Activated CD8-positive, alpha-beta T cell treated with anti-CD3 and anti-CD28 coated beads for 36 hours (primary cell): ENCODE measurements around the gene FCRL2. TPM values are rescaled to one million over a fixed set of nuclear protein-coding genes. Genes with fewer than 3 reads are reported as not detected.

Source experiments
- ATAC-seq: fragments of 200-7000 bp; cut with Tn5 transposase; one replicate; pipeline ENCODE4 v1.10.0; 2021; ENCODE audit warnings: mild to moderate bottlenecking, moderate library complexity
- CTCF ChIA-PET: fragments of 350-600 bp; sonication (Branson Sonifier 250); formaldehyde crosslinking; loops from one replicate; lab custom pipeline; 2021; ENCODE audit warnings: antibody characterized with exemption; lab: Charles Lee
- POLR2A ChIA-PET: fragments of 350-600 bp; sonication (Branson Sonifier 250); formaldehyde crosslinking; loops from one replicate; lab custom pipeline; 2021; ENCODE audit warnings: antibody characterized with exemption; lab: Charles Lee
- DNase-seq: peaks from one replicate; pipeline ENCODE4 v3.0.0-alpha.2; 2020
- H3K27ac Mint-ChIP-seq: one replicate; pipeline ENCODE4 v1.8.0; 2021; ENCODE audit warnings: mild to moderate bottlenecking, mixed read lengths
- H3K27me3 Mint-ChIP-seq: one replicate; pipeline ENCODE4 v1.8.0; 2021; ENCODE audit warnings: mixed read lengths
- H3K36me3 Mint-ChIP-seq: one replicate; pipeline ENCODE4 v1.8.0; 2021; ENCODE audit warnings: low read depth, mixed read lengths
- H3K4me1 Mint-ChIP-seq: one replicate; pipeline ENCODE4 v1.8.0; 2021; ENCODE audit warnings: low read depth, mixed read lengths
- H3K4me3 Mint-ChIP-seq: one replicate; pipeline ENCODE4 v1.8.0; 2021; ENCODE audit warnings: mild to moderate bottlenecking, moderate library complexity, mixed read lengths
- H3K9me3 Mint-ChIP-seq: one replicate; pipeline ENCODE4 v1.8.0; 2021; ENCODE audit warnings: mixed read lengths
- intact Hi-C: fragments of 100-400 bp; cut with micrococcal nuclease; formaldehyde crosslinking; loops from one replicate; pipeline ENCODE4 v1.10.0; 2022
- total RNA-seq, 2 experiments: library from RNA; stranded (reverse); gene quantifications; one replicate each; pipeline ENCODE4 v1.2.3, GENCODE V29; 2021
- TF ChIP-seq, protein P1 (sequence below): fragments of 200-600 bp; IDR thresholded peaks from one replicate; pipeline ENCODE4 v1.8.0; 2022; ENCODE audit warnings: antibody characterized with exemption, mild to moderate bottlenecking

Gene FCRL2
- total RNA-seq, 2 experiments from 2014 or later, result not detected

DNA sequence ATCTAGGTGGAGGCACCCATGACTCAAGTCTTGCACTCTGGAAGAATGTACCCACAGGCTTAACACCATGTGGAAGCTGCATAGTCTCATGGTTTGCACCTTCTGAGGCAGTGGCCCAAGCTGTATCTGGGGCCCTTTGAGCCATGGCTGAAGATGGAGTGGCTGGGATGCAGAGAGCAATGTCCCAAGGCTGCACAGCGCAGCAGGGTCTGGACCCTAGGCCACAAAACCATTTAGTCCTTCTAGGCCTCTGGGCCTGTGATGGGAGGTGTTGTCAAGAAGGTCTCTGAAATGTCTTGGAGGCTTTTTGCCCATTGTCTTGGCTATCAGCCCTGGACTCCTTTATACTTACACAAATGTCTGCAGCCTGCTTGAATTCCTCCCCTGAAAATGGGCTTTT, 54.9 kb downstream of the FCRL2 start:
- Mint-ChIP-seq H3K9me3 (peaks cover 7% of the 10 kb centered on the region), H3K4me1 (peaks cover 24% of the 10 kb centered on the region), H3K4me3 (no peak overlapping the region), H3K27ac (no peak overlapping the region), H3K36me3 (no peaks in the 10 kb centered on the region), H3K27me3 (no peaks in the 10 kb centered on the region)
- POLR2A ChIA-PET, result no interaction called here
- CTCF ChIA-PET, result no interaction called here
- intact Hi-C loops, result no loop called here
- TF ChIP-seq, protein P1, sequence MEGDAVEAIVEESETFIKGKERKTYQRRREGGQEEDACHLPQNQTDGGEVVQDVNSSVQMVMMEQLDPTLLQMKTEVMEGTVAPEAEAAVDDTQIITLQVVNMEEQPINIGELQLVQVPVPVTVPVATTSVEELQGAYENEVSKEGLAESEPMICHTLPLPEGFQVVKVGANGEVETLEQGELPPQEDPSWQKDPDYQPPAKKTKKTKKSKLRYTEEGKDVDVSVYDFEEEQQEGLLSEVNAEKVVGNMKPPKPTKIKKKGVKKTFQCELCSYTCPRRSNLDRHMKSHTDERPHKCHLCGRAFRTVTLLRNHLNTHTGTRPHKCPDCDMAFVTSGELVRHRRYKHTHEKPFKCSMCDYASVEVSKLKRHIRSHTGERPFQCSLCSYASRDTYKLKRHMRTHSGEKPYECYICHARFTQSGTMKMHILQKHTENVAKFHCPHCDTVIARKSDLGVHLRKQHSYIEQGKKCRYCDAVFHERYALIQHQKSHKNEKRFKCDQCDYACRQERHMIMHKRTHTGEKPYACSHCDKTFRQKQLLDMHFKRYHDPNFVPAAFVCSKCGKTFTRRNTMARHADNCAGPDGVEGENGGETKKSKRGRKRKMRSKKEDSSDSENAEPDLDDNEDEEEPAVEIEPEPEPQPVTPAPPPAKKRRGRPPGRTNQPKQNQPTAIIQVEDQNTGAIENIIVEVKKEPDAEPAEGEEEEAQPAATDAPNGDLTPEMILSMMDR, result no peak
- ATAC-seq (no peak), DNase-seq (no peak)

DNA sequence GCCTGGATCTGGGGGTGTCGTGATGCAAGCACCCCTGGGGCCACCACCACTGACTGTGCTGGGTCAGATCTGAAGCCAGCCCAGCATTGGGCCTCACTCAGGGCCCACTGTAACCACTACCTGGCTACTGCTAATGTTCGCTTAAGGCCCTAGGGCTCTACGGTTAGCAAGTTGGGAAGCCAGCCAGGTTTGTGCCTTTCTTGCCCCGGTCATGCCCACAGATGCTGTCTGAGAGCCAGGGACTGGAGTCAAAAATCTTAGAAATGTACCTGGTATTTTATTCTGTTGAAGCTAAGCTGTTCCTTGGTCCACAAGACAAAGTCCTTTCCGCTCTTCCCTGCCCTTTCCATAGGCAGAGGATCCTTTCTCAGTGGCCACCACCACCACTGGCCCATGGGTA, 61.2 kb downstream of the FCRL2 start:
- no peak overlapping the region for H3K4me3 Mint-ChIP-seq
- no peaks in the 10 kb centered on the region for H3K4me1 Mint-ChIP-seq
- H3K9me3 Mint-ChIP-seq, result no peaks in the 10 kb centered on the region
- ATAC-seq, result no peak
- H3K27me3 Mint-ChIP-seq, result no peaks in the 10 kb centered on the region
- ChIA-PET CTCF (no interaction called here), POLR2A (no interaction called here)
- intact Hi-C loops, result no loop called here
- no peak overlapping the region for H3K27ac Mint-ChIP-seq
- H3K36me3 Mint-ChIP-seq, result no peaks in the 10 kb centered on the region
- DNase-seq, result no peak
- TF ChIP-seq, protein P1, result no peak

DNA sequence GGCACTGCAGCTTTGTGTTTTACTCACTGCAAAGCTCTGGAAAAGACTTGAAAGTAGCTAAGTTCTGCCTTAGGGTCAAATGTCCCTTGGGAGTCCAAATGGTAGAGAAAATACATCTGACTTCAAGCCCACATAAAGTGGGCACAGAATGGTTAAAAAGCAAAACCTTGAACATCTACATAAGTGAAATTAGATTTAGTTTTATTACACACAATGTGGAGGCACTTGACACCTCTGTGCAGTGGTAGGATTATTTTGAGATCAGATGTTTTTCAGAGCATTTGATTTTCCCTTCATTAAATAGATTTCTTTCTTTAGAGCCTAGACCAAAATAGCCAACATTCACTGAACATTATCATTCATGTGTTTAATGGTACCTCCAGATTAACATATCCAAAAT, 65.1 kb downstream of the FCRL2 start:
- no peak for ATAC-seq

DNA sequence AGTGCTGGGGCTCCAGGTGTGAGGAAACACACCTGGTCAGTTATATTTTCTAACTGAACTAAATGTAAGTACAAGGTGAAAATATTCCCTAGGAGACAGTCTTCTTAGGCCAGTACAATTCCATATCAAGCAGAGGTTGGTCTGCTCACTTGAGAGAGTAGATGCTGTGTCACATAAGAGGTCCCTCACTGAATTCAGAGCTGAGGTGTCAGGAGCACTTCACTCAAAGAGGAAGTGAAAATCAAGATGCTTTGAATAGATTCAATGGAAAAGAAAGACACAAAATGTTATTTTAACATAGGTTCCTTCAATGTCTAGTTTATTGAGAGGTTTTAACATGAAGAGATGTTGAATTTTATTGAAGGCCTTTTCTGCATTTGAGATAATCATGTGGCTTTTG, 72.1 kb downstream of the FCRL2 start:
- Mint-ChIP-seq H3K4me1 (peaks cover 4% of the 10 kb centered on the region), H3K27me3 (no peaks in the 10 kb centered on the region), H3K36me3 (no peaks in the 10 kb centered on the region), H3K4me3 (no peak overlapping the region), H3K27ac (peak overlapping the region; percentile 72), H3K9me3 (peaks cover 2% of the 10 kb centered on the region)
- DNase-seq (no peak), ATAC-seq (no peak)
- intact Hi-C loops, result no loop called here
- TF ChIP-seq, protein P1, result no peak
- ChIA-PET CTCF (no interaction called here), POLR2A (no interaction called here)

More for the DNA sequence above, 65.1 kb downstream of the FCRL2 start:
- intact Hi-C loops, result no loop called here
- TF ChIP-seq, protein P1, result no peak
- H3K4me3 Mint-ChIP-seq, result no peak overlapping the region
- H3K9me3 Mint-ChIP-seq, result no peaks in the 10 kb centered on the region
- ChIA-PET POLR2A (no interaction called here), CTCF (no interaction called here)
- no peak for DNase-seq
- H3K4me1 Mint-ChIP-seq, result no peaks in the 10 kb centered on the region
- no peaks in the 10 kb centered on the region for H3K36me3 Mint-ChIP-seq
- H3K27ac Mint-ChIP-seq, result no peak overlapping the region
- H3K27me3 Mint-ChIP-seq, result no peaks in the 10 kb centered on the region

DNA sequence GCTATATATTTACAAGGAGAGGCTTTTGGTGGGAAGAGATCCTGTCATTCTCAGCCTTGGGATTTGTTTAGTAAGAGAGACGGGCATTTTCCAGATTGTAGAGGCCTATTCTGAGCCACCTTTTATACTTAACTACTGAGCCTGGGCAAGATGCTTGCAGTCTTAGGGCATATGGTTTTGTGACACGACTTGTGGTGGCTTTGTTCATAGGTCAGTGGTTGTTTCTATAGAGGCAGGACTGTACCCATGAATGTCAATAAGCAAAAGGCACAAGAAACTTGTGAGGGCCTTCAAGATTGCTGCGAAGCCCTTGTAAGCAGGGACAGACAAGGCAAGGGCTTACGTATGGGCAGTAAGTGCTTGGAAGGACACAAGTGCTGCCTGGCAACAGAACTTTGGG, 73.0 kb downstream of the FCRL2 start:
- TF ChIP-seq, protein P1, result no peak
- ATAC-seq (peak; percentile 16), DNase-seq (no peak)
- H3K27ac Mint-ChIP-seq, result peak overlapping the region; percentile 56
- intact Hi-C loops, result no loop called here
- H3K4me3 Mint-ChIP-seq, result no peak overlapping the region
- peaks cover 2% of the 10 kb centered on the region for H3K9me3 Mint-ChIP-seq
- H3K4me1 Mint-ChIP-seq, result peaks cover 4% of the 10 kb centered on the region
- H3K36me3 Mint-ChIP-seq, result no peaks in the 10 kb centered on the region
- H3K27me3 Mint-ChIP-seq, result no peaks in the 10 kb centered on the region
- ChIA-PET CTCF (interaction anchor here (0.6 kb wide), 1 partner anchor 15 kb away, joined by 3 read pairs; no protein-coding TSS in a partner anchor), POLR2A (no interaction called here)
